Keratinocyte (primary cell): Measurements from ENCODE around the gene ELOA. TPM values are rescaled to one million over a fixed set of nuclear protein-coding genes. Genes with fewer than 3 reads are reported as not detected.

Experiments
- DNase-seq: peaks from one replicate; pipeline ENCODE4 v3.0.0-alpha.2; 2011; ENCODE audit warnings: low read depth, missing footprints, low spot score
- FAIRE-seq: peaks from 2 replicates; lab custom pipeline; 2011; peaks lifted over from hg19 to GRCh38; lab: Jason Lieb, UNC
- H2AFZ ChIP-seq: 2 replicates; pipeline ENCODE4 v1.6.0; 2012; ENCODE audit warnings: low read length, control low read depth, inconsistent platforms; ENCODE audit not compliant: control insufficient read depth
- H3K27ac ChIP-seq: 2 replicates; pipeline ENCODE4 v1.5.1; 2011; ENCODE audit warnings: low read length; ENCODE audit not compliant: control insufficient read depth, insufficient read depth
- H3K27me3 ChIP-seq: 3 replicates; pipeline ENCODE4 v1.6.0; 2011; ENCODE audit warnings: low read length; ENCODE audit not compliant: control insufficient read depth, insufficient read depth; ENCODE audit errors: extremely low read depth
- H3K36me3 ChIP-seq, 2 experiments: 2 replicates in 1 of 2; 3 replicates in 1 of 2; pipeline ENCODE4 v1.5.1; 2011; ENCODE audit warnings: low read length in 2 of 2, mild to moderate bottlenecking in 1 of 2; ENCODE audit not compliant: control insufficient read depth in 2 of 2, insufficient read depth in 2 of 2; ENCODE audit errors: extremely low read depth in 1 of 2
- H3K4me1 ChIP-seq: 3 replicates; pipeline ENCODE4 v1.5.1; 2011; ENCODE audit warnings: low read length; ENCODE audit not compliant: control insufficient read depth, insufficient read depth; ENCODE audit errors: extremely low read depth
- H3K4me2 ChIP-seq: 3 replicates; pipeline ENCODE4 v1.6.0; 2011; ENCODE audit warnings: low read depth, low read length; ENCODE audit not compliant: control insufficient read depth, insufficient read depth; ENCODE audit errors: extremely low read depth
- H3K4me3 ChIP-seq, 3 experiments: fragments of 200-600 bp in 1 of 3; sonication (generic) in 1 of 3; 2 replicates in 2 of 3; 3 replicates in 1 of 3; pipeline ENCODE4 v1.5.1; 2011 to 2016; ENCODE audit warnings: low read length in 3 of 3, mild to moderate bottlenecking in 3 of 3, control low read depth in 2 of 3, inconsistent platforms in 1 of 3, low read depth in 1 of 3, mixed read lengths in 1 of 3, mixed run types in 1 of 3, moderate library complexity in 1 of 3; ENCODE audit not compliant: control insufficient read depth in 2 of 3, insufficient read depth in 2 of 3; ENCODE audit errors: extremely low read depth in 1 of 3
- H3K79me2 ChIP-seq: 2 replicates; pipeline ENCODE4 v1.6.0; 2012; ENCODE audit warnings: low read length; ENCODE audit not compliant: control insufficient read depth, insufficient read depth
- H3K9ac ChIP-seq: 3 replicates; pipeline ENCODE4 v1.6.0; 2011; ENCODE audit warnings: low read length; ENCODE audit not compliant: control insufficient read depth, insufficient read depth; ENCODE audit errors: extremely low read depth
- H3K9me1 ChIP-seq: 3 replicates; pipeline ENCODE4 v1.6.0; 2011; ENCODE audit warnings: low read length; ENCODE audit not compliant: control insufficient read depth, insufficient read depth; ENCODE audit errors: extremely low read depth
- H3K9me3 ChIP-seq: 2 replicates; pipeline ENCODE4 v1.5.1; 2012; ENCODE audit warnings: low read depth, low read length; ENCODE audit not compliant: control insufficient read depth
- H4K20me1 ChIP-seq: 3 replicates; pipeline ENCODE4 v1.6.0; 2011; ENCODE audit warnings: low read length; ENCODE audit not compliant: control insufficient read depth, insufficient read depth; ENCODE audit errors: extremely low read depth
- EZH2 ChIP-seq: IDR thresholded peaks from one replicate; pipeline ENCODE4 v1.6.1; 2012; ENCODE audit warnings: inconsistent platforms, mild to moderate bottlenecking, low read length, moderate library complexity
- dilution Hi-C: fragments of 300-500 bp; cut with MboI; formaldehyde crosslinking; loops from one replicate; pipeline ENCODE4 v1.7.0; 2020; ENCODE audit warnings: low sequenced_read_pairs; ENCODE audit not compliant: extremely low pct_ligation_motif_present
- polyA plus RNA-seq, 5 experiments: library from polyadenylated mRNA; depleted of rRNA in 3 of 5; stranded (reverse) in 3 of 5; stranded (forward) in 1 of 5; unstranded in 1 of 5; fragments of >200 nt; gene quantifications; 1 replicate in 1 of 5; 2 replicates in 3 of 5; 3 replicates in 1 of 5; pipeline versions ENCODE4 v1.2.1 to v1.2.3, GENCODE V29; 2011 to 2012; ENCODE audit warnings: missing spikeins in 2 of 5, low read depth in 1 of 5, low replicate concordance in 1 of 5
- TF ChIP-seq, protein P1 (sequence below), 3 experiments: IDR thresholded peaks in 1 of 3; conservative IDR thresholded peaks in 1 of 3; optimal IDR thresholded peaks in 1 of 3; 2 replicates in 2 of 3; 3 replicates in 1 of 3; pipeline versions ENCODE3 to v1.5.1; 2011; ENCODE audit warnings: low read length in 3 of 3, mild to moderate bottlenecking in 3 of 3, moderate library complexity in 2 of 3, control low read depth in 1 of 3, inconsistent platforms in 1 of 3; ENCODE audit not compliant: insufficient read depth in 2 of 3; ENCODE audit errors: extremely low read depth in 1 of 3

Gene ELOA
- polyA plus RNA-seq, 1 donor (not counting 4 experiments of a cell fraction or from before 2014, with no cell fraction given): 31.8 TPM

DNA sequence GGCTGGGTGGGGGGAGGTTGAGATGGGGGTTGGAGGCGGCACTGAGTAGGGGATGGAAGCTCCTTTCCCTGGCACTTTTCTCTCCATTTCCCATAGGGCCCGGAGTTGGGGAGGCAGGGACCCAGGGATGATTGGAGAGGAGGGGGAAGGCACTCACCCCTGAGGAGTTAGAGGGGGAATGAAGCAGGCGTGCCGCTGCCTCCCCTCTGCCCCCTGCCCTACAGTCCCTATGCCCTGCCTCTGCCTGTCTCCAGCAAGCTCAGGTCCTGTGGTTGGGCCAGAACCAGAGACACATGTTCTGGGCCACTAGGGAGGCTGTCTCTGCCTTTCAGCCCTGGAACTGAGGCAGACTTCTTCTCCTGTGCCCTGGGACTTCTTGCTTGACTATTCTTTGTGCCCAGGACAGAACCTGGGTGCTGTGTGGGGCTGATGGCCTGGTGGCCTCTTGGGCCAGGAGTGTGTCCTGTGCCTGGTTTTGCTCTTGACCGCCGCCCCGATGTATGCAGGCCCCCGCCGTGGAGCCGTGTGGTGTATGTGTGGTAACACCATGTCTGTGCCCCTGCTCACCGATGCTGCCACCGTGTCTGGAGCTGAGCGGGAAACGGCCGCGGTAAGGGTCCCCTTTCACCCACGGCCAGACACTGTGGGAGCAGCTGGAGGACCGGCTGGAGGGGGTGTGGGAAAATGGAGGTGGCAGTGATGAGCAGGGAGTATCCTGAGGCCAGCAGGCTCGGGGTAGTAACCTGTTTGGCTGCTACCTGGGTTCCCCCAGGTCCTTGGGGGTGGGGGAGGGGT is 49.1 kb downstream of the ELOA start:
- no peak overlapping the region for H2AFZ ChIP-seq
- peak overlapping the region; percentile 92 for H3K4me2 ChIP-seq
- H3K4me1 ChIP-seq: peaks cover 26% of the 10 kb centered on the region
- H3K79me2 ChIP-seq: peaks cover 21% of the 10 kb centered on the region
- TF ChIP-seq, protein P1, sequence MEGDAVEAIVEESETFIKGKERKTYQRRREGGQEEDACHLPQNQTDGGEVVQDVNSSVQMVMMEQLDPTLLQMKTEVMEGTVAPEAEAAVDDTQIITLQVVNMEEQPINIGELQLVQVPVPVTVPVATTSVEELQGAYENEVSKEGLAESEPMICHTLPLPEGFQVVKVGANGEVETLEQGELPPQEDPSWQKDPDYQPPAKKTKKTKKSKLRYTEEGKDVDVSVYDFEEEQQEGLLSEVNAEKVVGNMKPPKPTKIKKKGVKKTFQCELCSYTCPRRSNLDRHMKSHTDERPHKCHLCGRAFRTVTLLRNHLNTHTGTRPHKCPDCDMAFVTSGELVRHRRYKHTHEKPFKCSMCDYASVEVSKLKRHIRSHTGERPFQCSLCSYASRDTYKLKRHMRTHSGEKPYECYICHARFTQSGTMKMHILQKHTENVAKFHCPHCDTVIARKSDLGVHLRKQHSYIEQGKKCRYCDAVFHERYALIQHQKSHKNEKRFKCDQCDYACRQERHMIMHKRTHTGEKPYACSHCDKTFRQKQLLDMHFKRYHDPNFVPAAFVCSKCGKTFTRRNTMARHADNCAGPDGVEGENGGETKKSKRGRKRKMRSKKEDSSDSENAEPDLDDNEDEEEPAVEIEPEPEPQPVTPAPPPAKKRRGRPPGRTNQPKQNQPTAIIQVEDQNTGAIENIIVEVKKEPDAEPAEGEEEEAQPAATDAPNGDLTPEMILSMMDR (optimal IDR thresholded peaks at IDR 0.05 in 1 of 3, IDR thresholded peaks at IDR 0.05 in 1 of 3, conservative IDR thresholded peaks at IDR 0.05 in 1 of 3; ENCODE audit: extremely low read depth in 1 of 3, insufficient read depth in 2 of 3, low read length in 3 of 3): no peak
- TF ChIP-seq EZH2: no peak
- H3K9me3 ChIP-seq: no peaks in the 10 kb centered on the region
- no peaks in the 10 kb centered on the region for H3K9me1 ChIP-seq
- no peak for DNase-seq
- H3K36me3 ChIP-seq: peaks cover 21 to 29% of the 10 kb centered on the region in 2 experiments
- H4K20me1 ChIP-seq: no peaks in the 10 kb centered on the region
- dilution Hi-C loops: no loop called here
- no peaks in the 10 kb centered on the region for H3K27me3 ChIP-seq
- H3K27ac ChIP-seq: no peak overlapping the region
- peak overlapping the region; percentile 85 for H3K9ac ChIP-seq
- no peak for FAIRE-seq
- peak overlapping the region; percentile 61 to 97 (median 96) for H3K4me3 ChIP-seq

DNA sequence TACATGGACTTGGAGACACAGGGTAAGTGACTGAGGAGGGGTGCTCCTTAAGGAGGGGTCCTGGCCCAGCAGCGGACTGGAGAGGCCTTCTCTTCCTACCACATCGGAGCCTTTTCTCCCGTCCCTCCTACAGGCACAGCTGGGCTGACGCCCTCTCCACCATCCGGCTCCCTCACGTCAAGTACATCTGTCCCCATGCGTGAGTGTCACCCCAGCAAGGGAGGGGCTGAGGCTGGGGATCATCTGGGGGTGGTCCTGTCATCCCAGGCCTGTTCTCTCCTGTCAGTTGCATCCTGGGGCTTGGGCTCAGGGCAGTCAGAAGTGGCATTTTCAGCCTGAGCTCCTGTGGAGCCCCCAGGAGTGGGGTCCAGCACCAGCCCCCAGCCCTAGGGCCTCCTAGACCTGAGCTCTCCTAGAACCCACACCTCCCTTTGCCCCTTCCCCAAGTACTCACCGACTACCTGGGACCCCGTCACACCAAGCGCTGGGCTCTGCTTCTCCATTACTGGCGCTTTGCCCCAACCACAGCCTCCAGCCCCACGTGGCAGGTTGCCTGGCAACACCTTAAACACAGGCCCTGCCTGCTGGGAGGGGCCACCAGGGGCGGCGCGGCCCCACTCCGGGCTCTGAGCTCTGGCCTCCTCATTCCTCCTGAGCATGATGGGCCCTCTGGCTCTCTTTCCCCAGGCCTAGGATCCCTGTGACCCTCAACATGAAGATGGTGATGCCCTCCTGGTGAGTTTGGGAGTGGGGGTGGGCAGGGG is 49.9 kb downstream of the ELOA start:
- peaks cover 27 to 32% of the 10 kb centered on the region in 2 experiments for H3K36me3 ChIP-seq
- no peaks in the 10 kb centered on the region for H3K9me1 ChIP-seq
- no peaks in the 10 kb centered on the region for H3K27me3 ChIP-seq
- no peak overlapping the region for H3K4me2 ChIP-seq
- no peaks in the 10 kb centered on the region for H4K20me1 ChIP-seq
- H3K9me3 ChIP-seq: no peaks in the 10 kb centered on the region
- DNase-seq (no peak), FAIRE-seq (no peak)
- H3K9ac ChIP-seq: peak overlapping the region; percentile 22
- no peak overlapping the region for H3K4me3 ChIP-seq
- H3K27ac ChIP-seq: peak overlapping the region; percentile 10
- H3K79me2 ChIP-seq: peaks cover 21% of the 10 kb centered on the region
- peaks cover 26% of the 10 kb centered on the region for H3K4me1 ChIP-seq
- dilution Hi-C loops: no loop called here
- no peak overlapping the region for H2AFZ ChIP-seq
- TF ChIP-seq, protein P1 (optimal IDR thresholded peaks at IDR 0.05 in 1 of 3, IDR thresholded peaks at IDR 0.05 in 1 of 3, conservative IDR thresholded peaks at IDR 0.05 in 1 of 3; ENCODE audit: extremely low read depth in 1 of 3, insufficient read depth in 2 of 3, low read length in 3 of 3): no peak
- TF ChIP-seq EZH2: no peak
